A549 (cell line): ENCODE results near the gene AAK1. TPM values are rescaled to one million over a fixed set of nuclear protein-coding genes. Genes with fewer than 3 reads are reported as not detected.
A peak's percentile ranks its signal among the peaks of the same experiment; 100 is the strongest.

Source experiments
- ATAC-seq, 2 experiments: fragments of 200-7000 bp in 1 of 2; fragments of >200 bp in 1 of 2; cut with Nextera tagmentation in 1 of 2; cut with Tn5 transposase in 1 of 2; 3 replicates each; pipeline versions ENCODE4 v1.8.0 to v1.9.1; 2018 to 2020; ENCODE audit warnings: mild to moderate bottlenecking in 1 of 2, moderate library complexity in 1 of 2
- CTCF ChIA-PET: fragments of 300-600 bp; sonication (Branson Sonifier 250); formaldehyde crosslinking; extraction: SDS; loops from one replicate; lab custom pipeline; 2021; ENCODE audit warnings: antibody characterized with exemption, inconsistent platforms; lab: Yijun Ruan, JAX
- POLR2A ChIA-PET: fragments of 350-600 bp; formaldehyde crosslinking; extraction: SDS; loops from one replicate; lab custom pipeline; 2021; ENCODE audit warnings: antibody characterized with exemption, inconsistent platforms; lab: Yijun Ruan, JAX
- DNase-seq, 2 experiments: peaks; one replicate each; pipeline versions ENCODE4 v3.0.0 to v3.0.0-alpha.2; 2011 to 2016; ENCODE audit warnings: low read depth in 1 of 2, low spot score in 1 of 2
- FAIRE-seq: peaks from 2 replicates; lab custom pipeline; 2011; peaks lifted over from hg19 to GRCh38; lab: Jason Lieb, UNC
- H3K27ac ChIP-seq, 2 experiments: fragments of >200 bp; sonication (Bioruptor Twin); formaldehyde crosslinking; 3 replicates each; pipeline ENCODE4 v1.5.1; 2016 to 2017
- H3K4me1 ChIP-seq: fragments of >200 bp; sonication (Bioruptor Twin); formaldehyde crosslinking; 3 replicates; pipeline ENCODE4 v1.6.1; 2016
- H3K4me2 ChIP-seq: fragments of >200 bp; sonication (Bioruptor Twin); formaldehyde crosslinking; 3 replicates; pipeline ENCODE4 v1.6.1; 2016
- H3K4me3 ChIP-seq: fragments of >200 bp; sonication (Bioruptor Twin); formaldehyde crosslinking; 3 replicates; pipeline ENCODE4 v1.5.1; 2016
- H3K9me3 ChIP-seq: fragments of >200 bp; sonication (Bioruptor Twin); formaldehyde crosslinking; 3 replicates; pipeline ENCODE4 v1.6.1; 2016
- CBX2 ChIP-seq: fragments of 200-600 bp; sonication (generic); IDR thresholded peaks from 2 replicates; pipeline ENCODE4 v1.6.1; 2016; ENCODE audit warnings: low read depth, mild to moderate bottlenecking, borderline replicate concordance
- CHD2 ChIP-seq: fragments of 150-350 bp; IDR thresholded peaks from 2 replicates; pipeline ENCODE4 v1.6.1; 2014; ENCODE audit warnings: low read length; ENCODE audit not compliant: partially characterized antibody
- CHD4 ChIP-seq: fragments of 200-600 bp; sonication (generic); IDR thresholded peaks from 2 replicates; pipeline ENCODE4 v1.6.1; 2016; ENCODE audit warnings: antibody characterized with exemption, mild to moderate bottlenecking, borderline replicate concordance
- EHMT2 ChIP-seq: fragments of 200-600 bp; sonication (generic); IDR thresholded peaks from 2 replicates; pipeline ENCODE4 v1.6.1; 2016; ENCODE audit warnings: antibody characterized with exemption, low read depth, mild to moderate bottlenecking, moderate library complexity
- ESRRA ChIP-seq: fragments of 150-350 bp; IDR thresholded peaks from 2 replicates; pipeline ENCODE4 v1.6.1; 2014; ENCODE audit warnings: mild to moderate bottlenecking, low read length, borderline replicate concordance
- FOSL2 ChIP-seq, 2 experiments: fragments of 450-650 bp in 1 of 2; fragments of >200 bp in 1 of 2; sonication (Bioruptor Twin) in 1 of 2; formaldehyde crosslinking; IDR thresholded peaks; 2 replicates each; pipeline versions ENCODE4 v1.5.0 to v1.6.1; 2016 to 2020; ENCODE audit warnings: mild to moderate bottlenecking in 1 of 2, moderate library complexity in 1 of 2
- HDAC2 ChIP-seq: fragments of 200-600 bp; sonication (generic); IDR thresholded peaks from 2 replicates; pipeline ENCODE4 v1.6.1; 2016
- HEYL ChIP-seq: fragments of 250-450 bp; sonication (Bioruptor Pico); IDR thresholded peaks from 2 replicates; pipeline ENCODE4 v1.8.0; 2021; ENCODE audit warnings: mild to moderate bottlenecking, moderate library complexity
- HOXB13 ChIP-seq: fragments of 250-450 bp; sonication (Bioruptor Pico); IDR thresholded peaks from 2 replicates; pipeline ENCODE4 v1.5.0; 2020; ENCODE audit warnings: low read depth, mild to moderate bottlenecking, moderate library complexity
- HOXB5 ChIP-seq: fragments of 250-450 bp; sonication (Bioruptor Pico); IDR thresholded peaks from 2 replicates; pipeline ENCODE4 v1.5.0; 2020; ENCODE audit warnings: mild to moderate bottlenecking, moderate library complexity
- JUN ChIP-seq, 2 experiments: fragments of >200 bp; sonication (Bioruptor Twin); formaldehyde crosslinking; IDR thresholded peaks; 2 replicates in 1 of 2; 3 replicates in 1 of 2; pipeline ENCODE4 v1.6.1; 2016 to 2017
- KDM1A ChIP-seq: fragments of 200-600 bp; sonication (generic); IDR thresholded peaks from 2 replicates; pipeline ENCODE4 v1.6.1; 2016; ENCODE audit warnings: low read depth, mild to moderate bottlenecking
- MYC ChIP-seq: IDR thresholded peaks from 2 replicates; pipeline ENCODE4 v1.6.1; 2012; ENCODE audit warnings: mild to moderate bottlenecking, inconsistent platforms, low read length, improper control_type of control experiment, borderline replicate concordance
- NFE2L2 ChIP-seq: fragments of 150-350 bp; conservative IDR thresholded peaks from 2 replicates; pipeline ENCODE4 v1.6.1; 2014; ENCODE audit warnings: low read length
- NR3C1 ChIP-seq: fragments of >200 bp; sonication (Bioruptor Twin); formaldehyde crosslinking; IDR thresholded peaks from 3 replicates; pipeline ENCODE4 v1.6.1; 2017
- POLR2A ChIP-seq: IDR thresholded peaks from 2 replicates; pipeline ENCODE4 v1.6.1; 2012; ENCODE audit warnings: mild to moderate bottlenecking, low read length
- RARB ChIP-seq: fragments of 250-450 bp; sonication (Bioruptor Pico); IDR thresholded peaks from 2 replicates; pipeline ENCODE4 v1.8.0; 2021; ENCODE audit warnings: mild to moderate bottlenecking, moderate library complexity
- SREBF2 ChIP-seq: fragments of 450-650 bp; IDR thresholded peaks from 2 replicates; pipeline ENCODE4 v1.6.1; 2014; ENCODE audit warnings: mild to moderate bottlenecking, moderate library complexity
- TFCP2L1 ChIP-seq: fragments of 250-450 bp; sonication (Bioruptor Pico); IDR thresholded peaks from 2 replicates; pipeline ENCODE4 v1.5.0; 2021; ENCODE audit warnings: mild to moderate bottlenecking
- ZFP36 ChIP-seq: fragments of 450-650 bp; IDR thresholded peaks from 2 replicates; pipeline ENCODE4 v1.6.1; 2014; ENCODE audit warnings: borderline replicate concordance; ENCODE audit not compliant: partially characterized antibody
- ZSCAN20 ChIP-seq: fragments of 250-450 bp; sonication (Bioruptor Pico); IDR thresholded peaks from 2 replicates; pipeline ENCODE4 v1.8.0; 2022; ENCODE audit warnings: mild to moderate bottlenecking, moderate library complexity
- WGBS: methylation state at CpG from one replicate; pipeline ENCODE4 v1.1.6; 2017; ENCODE audit errors: missing lambda C conversion rate; 5-methylcytosine and 5-hydroxymethylcytosine counted together
- polyA plus RNA-seq, 4 experiments: library from polyadenylated mRNA; depleted of rRNA in 3 of 4; stranded (reverse); fragments of >200 nt; fragmentation: RNase III in 1 of 4; extraction: RNeasy Plus Mini Kit Qiagen cat#74134 plus additional on column Dnase treatment in 1 of 4; gene quantifications; 2 replicates in 3 of 4; 3 replicates in 1 of 4; pipeline ENCODE4 v1.2.3, GENCODE V29; 2011 to 2017
- TF ChIP-seq, protein P1 (sequence below): fragments of 450-650 bp; IDR thresholded peaks from 2 replicates; pipeline ENCODE4 v1.6.1; 2014; ENCODE audit warnings: antibody characterized with exemption
- TF ChIP-seq, protein P2 (sequence below): fragments of 150-350 bp; IDR thresholded peaks from 2 replicates; pipeline ENCODE4 v1.6.1; 2014; ENCODE audit warnings: low read depth, mild to moderate bottlenecking, low read length
- TF ChIP-seq, protein P3 (sequence below): IDR thresholded peaks from 2 replicates; pipeline ENCODE4 v1.6.1; 2012; ENCODE audit warnings: low read depth, borderline replicate concordance
- TF ChIP-seq, protein P4 (sequence below): fragments of 250-450 bp; sonication (Bioruptor Pico); IDR thresholded peaks from 2 replicates; pipeline ENCODE4 v1.5.0; 2021; ENCODE audit warnings: mild to moderate bottlenecking, moderate library complexity, borderline replicate concordance
- TF ChIP-seq, protein P5 (sequence below): fragments of >200 bp; sonication (Bioruptor Twin); formaldehyde crosslinking; IDR thresholded peaks from 2 replicates; pipeline ENCODE4 v1.6.1; 2016

Gene AAK1
- polyA plus RNA-seq, 2 of the 4 experiments (the other 2 are of a cell fraction) = 15.9 to 25.7 TPM

DNA sequence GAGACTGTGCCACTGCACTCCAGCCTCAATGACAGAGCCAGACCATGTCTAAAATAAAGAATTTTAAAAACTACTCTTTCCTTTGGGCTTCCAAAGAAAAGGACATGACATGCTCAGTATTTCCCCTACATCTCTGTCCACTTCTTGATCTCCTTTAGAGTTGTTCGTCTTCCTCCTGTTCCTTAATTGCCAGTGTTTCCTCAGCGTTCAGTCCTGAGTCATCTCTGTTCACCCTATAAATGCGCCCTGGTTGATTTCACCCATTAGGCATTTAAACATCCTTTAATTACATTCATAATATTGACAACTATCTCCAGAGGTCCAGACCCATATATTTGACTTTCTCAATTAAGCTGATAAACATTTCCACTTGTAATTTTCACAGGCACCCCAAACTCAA lies 64.0 kb downstream of the AAK1 start:
- H3K4me3 ChIP-seq = no peak overlapping the region
- POLR2A ChIA-PET = no interaction called here
- no peaks in the 10 kb centered on the region for H3K9me3 ChIP-seq
- H3K4me2 ChIP-seq = no peak overlapping the region
- CTCF ChIA-PET = interaction anchor here (0.5 to 2.1 kb wide), 7 partner anchors 9 to 332 kb away, joined by 3 to 9 read pairs (median 3); no protein-coding TSS in a partner anchor
- no peak for ATAC-seq
- no peak overlapping the region for H3K27ac ChIP-seq
- TF ChIP-seq ZSCAN20 (CRISPR knock-in tag) (no peak), ESRRA (no peak), RARB (no peak), JUN (IDR thresholded peaks at IDR 0.05) (no peak), HOXB5 (CRISPR knock-in tag) (no peak), SREBF2 (no peak), NFE2L2 (no peak), TFCP2L1 (CRISPR knock-in tag) (no peak), EHMT2 (no peak), FOSL2 (IDR thresholded peaks at IDR 0.05) (no peak), FOSL2 (CRISPR knock-in tag; IDR thresholded peaks at IDR 0.05) (no peak), CHD2 (no peak), KDM1A (no peak), HEYL (CRISPR knock-in tag) (no peak), ZFP36 (no peak)
- TF ChIP-seq, protein P1, sequence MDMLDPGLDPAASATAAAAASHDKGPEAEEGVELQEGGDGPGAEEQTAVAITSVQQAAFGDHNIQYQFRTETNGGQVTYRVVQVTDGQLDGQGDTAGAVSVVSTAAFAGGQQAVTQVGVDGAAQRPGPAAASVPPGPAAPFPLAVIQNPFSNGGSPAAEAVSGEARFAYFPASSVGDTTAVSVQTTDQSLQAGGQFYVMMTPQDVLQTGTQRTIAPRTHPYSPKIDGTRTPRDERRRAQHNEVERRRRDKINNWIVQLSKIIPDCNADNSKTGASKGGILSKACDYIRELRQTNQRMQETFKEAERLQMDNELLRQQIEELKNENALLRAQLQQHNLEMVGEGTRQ = no peak
- TF ChIP-seq, all 56 proteins: peak for 0
- no peak for FAIRE-seq
- peaks cover 27% of the 10 kb centered on the region for H3K4me1 ChIP-seq
- WGBS = 89% methylated on average over 3 of the region's 3 CpGs
- no peak for DNase-seq

DNA sequence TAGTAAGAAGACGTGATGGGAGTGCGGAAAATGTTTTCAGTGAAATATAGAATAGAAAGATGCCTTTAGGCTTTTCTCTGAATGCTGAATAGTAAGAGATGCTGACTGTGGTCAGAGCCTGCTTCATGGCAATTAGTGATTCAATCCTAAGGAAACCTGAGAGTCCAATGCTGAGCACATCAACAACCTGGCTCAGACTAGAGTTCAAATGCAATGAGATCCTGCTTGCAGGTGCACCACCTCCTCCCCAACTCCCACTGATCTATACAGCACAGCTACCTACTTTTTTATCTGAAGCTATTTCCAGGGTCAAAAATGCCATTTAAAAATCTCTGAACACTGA lies 65.4 kb downstream of the AAK1 start:
- CTCF ChIA-PET = interaction anchor here (0.8 to 2.0 kb wide), 5 partner anchors 9 to 334 kb away, joined by 3 to 9 read pairs (median 4); partner anchors contain the start of gene NFU1
- DNase-seq = no peak

DNA sequence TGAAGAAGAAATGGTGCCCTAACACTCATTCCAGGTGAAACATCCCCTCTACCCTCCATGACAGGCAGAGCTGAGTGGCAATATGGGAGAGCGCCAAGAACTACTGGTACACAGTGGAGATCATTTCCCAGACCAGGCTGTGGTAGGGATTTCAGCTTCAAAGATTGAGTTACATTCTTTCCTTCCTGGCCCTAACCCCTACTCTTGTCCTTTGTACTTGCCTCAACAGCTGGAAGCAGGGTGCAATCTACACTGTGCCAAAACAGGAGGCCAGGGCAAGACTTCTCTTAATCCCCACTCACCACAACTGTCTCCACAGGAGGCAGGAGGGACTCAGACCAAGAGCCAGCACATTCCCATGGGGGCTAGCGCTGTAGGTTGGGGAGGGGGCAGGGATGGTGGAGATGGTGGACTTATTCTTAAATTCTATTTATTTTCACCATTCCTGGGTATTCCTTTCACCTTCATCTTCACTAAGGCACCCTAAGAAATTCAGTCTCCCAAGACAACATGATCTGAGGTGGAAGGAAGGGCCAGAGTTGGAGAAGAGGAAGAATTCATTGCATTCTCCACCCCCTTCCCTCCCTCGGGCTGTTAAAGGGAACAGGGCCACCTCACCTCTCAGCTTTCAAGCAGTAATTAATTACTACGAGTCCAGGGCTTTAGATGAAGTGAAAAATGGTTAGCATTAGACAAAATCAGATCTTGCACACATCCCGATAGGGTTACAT lies 65.9 kb downstream of the AAK1 start:
- 0 out of 6 replicates have a peak, but pooled peaks of 1 of the 2 experiments have one; percentile 8 for ATAC-seq
- Histone ChIP-seq H3K4me3 (no peak overlapping the region), H3K4me1 (peaks cover 23% of the 10 kb centered on the region), H3K4me2 (no peak overlapping the region), H3K27ac (no peak overlapping the region), H3K9me3 (no peaks in the 10 kb centered on the region)
- no peak for DNase-seq
- no peak for FAIRE-seq
- 86% methylated on average over 5 of the region's 5 CpGs for WGBS
- TF ChIP-seq JUN (IDR thresholded peaks at IDR 0.05) = no peak
- TF ChIP-seq CHD4 = no peak
- TF ChIP-seq RARB = no peak
- TF ChIP-seq POLR2A = no peak
- no peak for TF ChIP-seq ESRRA
- CTCF ChIA-PET = interaction anchor here (1.0 to 2.0 kb wide), 7 partner anchors 7 to 334 kb away, joined by 3 to 9 read pairs (median 4); no protein-coding TSS in a partner anchor
- POLR2A ChIA-PET = no interaction called here

More for the DNA sequence above, 65.4 kb downstream of the AAK1 start:
- peaks cover 23% of the 10 kb centered on the region for H3K4me1 ChIP-seq
- POLR2A ChIA-PET = no interaction called here
- ATAC-seq = no peak
- H3K27ac ChIP-seq = no peak overlapping the region
- H3K4me3 ChIP-seq = no peak overlapping the region
- no peak for FAIRE-seq
- H3K4me2 ChIP-seq = no peak overlapping the region
- no peak for TF ChIP-seq CBX2
- no peak for TF ChIP-seq FOSL2 (IDR thresholded peaks at IDR 0.05)
- TF ChIP-seq FOSL2 (CRISPR knock-in tag; IDR thresholded peaks at IDR 0.05) = no peak
- WGBS = 92% methylated on average over 2 of the region's 2 CpGs
- H3K9me3 ChIP-seq = no peaks in the 10 kb centered on the region

DNA sequence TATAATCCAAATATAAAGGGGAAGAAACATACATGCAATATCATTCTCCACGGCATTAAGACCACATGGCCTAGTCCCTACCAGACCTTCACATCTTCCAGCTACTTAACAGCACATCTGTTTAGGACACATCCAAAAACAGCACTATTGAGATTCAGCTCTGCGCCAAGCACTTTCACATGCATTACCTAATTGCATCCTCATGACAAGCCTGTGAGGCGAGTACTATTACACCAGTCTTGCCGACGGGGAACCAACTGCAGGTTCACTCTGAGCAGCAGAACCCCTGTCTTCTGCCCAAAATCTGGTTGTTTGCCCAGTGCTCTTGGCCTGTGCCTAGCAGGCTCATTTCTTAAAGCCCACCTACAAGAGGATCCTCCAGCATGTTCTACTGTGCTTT lies 66.7 kb downstream of the AAK1 start:
- no peak for FAIRE-seq
- peaks cover 17% of the 10 kb centered on the region for H3K4me1 ChIP-seq
- H3K9me3 ChIP-seq = no peaks in the 10 kb centered on the region
- no peak overlapping the region for H3K4me2 ChIP-seq
- 93% methylated on average over 5 of the region's 5 CpGs for WGBS
- POLR2A ChIA-PET = no interaction called here
- DNase-seq = no peak
- CTCF ChIA-PET = interaction anchor here (0.6 to 1.4 kb wide), 6 partner anchors 8 to 148 kb away, joined by 3 to 7 read pairs (median 4); no protein-coding TSS in a partner anchor
- no peak overlapping the region for H3K27ac ChIP-seq
- peak in 1 of 2 experiments; percentile 22; a peak in 1 of 6 replicates for ATAC-seq
- H3K4me3 ChIP-seq = no peak overlapping the region
- no peak for TF ChIP-seq TFCP2L1 (CRISPR knock-in tag)
- TF ChIP-seq, protein P2, sequence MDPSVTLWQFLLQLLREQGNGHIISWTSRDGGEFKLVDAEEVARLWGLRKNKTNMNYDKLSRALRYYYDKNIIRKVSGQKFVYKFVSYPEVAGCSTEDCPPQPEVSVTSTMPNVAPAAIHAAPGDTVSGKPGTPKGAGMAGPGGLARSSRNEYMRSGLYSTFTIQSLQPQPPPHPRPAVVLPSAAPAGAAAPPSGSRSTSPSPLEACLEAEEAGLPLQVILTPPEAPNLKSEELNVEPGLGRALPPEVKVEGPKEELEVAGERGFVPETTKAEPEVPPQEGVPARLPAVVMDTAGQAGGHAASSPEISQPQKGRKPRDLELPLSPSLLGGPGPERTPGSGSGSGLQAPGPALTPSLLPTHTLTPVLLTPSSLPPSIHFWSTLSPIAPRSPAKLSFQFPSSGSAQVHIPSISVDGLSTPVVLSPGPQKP = no peak
- TF ChIP-seq HDAC2 = no peak
- no peak for TF ChIP-seq NR3C1
- no peak for TF ChIP-seq MYC
- no peak for TF ChIP-seq EHMT2
- TF ChIP-seq FOSL2 (IDR thresholded peaks at IDR 0.05) = no peak
- TF ChIP-seq FOSL2 (CRISPR knock-in tag; IDR thresholded peaks at IDR 0.05) = no peak
- TF ChIP-seq HOXB13 = no peak
- TF ChIP-seq, protein P3, sequence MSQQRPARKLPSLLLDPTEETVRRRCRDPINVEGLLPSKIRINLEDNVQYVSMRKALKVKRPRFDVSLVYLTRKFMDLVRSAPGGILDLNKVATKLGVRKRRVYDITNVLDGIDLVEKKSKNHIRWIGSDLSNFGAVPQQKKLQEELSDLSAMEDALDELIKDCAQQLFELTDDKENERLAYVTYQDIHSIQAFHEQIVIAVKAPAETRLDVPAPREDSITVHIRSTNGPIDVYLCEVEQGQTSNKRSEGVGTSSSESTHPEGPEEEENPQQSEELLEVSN = no peak
- TF ChIP-seq, protein P4, sequence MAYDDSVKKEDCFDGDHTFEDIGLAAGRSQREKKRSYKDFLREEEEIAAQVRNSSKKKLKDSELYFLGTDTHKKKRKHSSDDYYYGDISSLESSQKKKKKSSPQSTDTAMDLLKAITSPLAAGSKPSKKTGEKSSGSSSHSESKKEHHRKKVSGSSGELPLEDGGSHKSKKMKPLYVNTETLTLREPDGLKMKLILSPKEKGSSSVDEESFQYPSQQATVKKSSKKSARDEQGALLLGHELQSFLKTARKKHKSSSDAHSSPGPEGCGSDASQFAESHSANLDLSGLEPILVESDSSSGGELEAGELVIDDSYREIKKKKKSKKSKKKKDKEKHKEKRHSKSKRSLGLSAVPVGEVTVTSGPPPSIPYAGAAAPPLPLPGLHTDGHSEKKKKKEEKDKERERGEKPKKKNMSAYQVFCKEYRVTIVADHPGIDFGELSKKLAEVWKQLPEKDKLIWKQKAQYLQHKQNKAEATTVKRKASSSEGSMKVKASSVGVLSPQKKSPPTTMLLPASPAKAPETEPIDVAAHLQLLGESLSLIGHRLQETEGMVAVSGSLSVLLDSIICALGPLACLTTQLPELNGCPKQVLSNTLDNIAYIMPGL (CRISPR knock-in tag) = no peak
- no peak for TF ChIP-seq CBX2
- TF ChIP-seq, protein P5, sequence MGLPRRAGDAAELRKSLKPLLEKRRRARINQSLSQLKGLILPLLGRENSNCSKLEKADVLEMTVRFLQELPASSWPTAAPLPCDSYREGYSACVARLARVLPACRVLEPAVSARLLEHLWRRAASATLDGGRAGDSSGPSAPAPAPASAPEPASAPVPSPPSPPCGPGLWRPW = no peak
